NCI-H2107 treated with DMSO at 0.1 percent for 48 hours (cell line): ENCODE results near the gene GCM1.

ENCODE experiments used
- DNase-seq: peaks from one replicate; lab custom pipeline; 2025; ENCODE audit not compliant: unreplicated experiment; lab: John Stamatoyannopoulos, UW

Gene GCM1

DNA sequence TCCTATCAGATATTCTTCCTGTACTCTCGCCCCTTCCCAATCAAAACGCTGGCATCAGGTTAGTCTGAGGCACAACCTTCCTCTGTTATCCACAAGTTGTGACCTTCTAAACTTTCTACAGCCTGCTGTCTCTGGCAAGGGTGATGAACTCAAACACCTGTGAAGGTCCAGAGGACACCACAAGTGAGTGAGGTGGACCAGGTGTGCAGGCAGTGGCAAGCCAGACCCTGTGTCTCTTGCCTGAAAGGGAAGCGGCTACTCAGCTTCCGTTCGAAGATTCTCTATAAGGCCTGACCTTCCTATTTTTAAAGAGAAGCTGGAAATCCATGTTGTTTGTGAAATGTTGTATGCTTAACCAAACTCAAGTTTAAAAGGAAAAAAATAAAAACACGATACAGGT, 36.8 kb downstream of the GCM1 start:
- DNase-seq: no peak

- DNase-seq: no peak
Observed at GRCh38 chr6:53109612-53110011, 39.0 kb downstream of the GCM1 start.

DNA sequence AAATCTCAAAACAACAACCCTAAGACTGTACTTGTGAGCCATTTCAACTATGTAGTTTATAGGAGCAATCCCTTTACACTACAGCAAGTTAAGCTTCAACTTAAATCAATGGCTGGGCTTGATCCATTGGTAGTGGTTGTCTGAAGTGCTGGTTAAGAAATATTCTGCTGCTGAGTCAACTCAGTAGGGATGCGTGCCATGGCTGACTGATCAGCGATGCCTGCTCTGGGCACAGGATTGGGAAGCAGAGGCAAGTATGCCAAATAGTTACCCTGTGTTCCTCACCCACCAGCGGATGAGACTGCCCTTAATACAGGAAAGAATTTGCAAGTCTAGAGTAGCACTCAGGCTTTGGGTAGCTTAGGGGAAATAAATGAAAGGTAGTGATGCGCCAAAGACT, 41.5 kb downstream of the GCM1 start:
- no peak for DNase-seq

GRCh38 chr6:53104916-53105315, 43.7 kb downstream of the GCM1 start:
- DNase-seq: no peak

- DNase-seq: peak; percentile 25
Observed at GRCh38 chr6:53103993-53104675, 44.5 kb downstream of the GCM1 start.

GRCh38 chr6:53101006-53101405, 47.6 kb downstream of the GCM1 start:
- no peak for DNase-seq

- no peak for DNase-seq
Observed at GRCh38 chr6:53100561-53100960, 48.1 kb downstream of the GCM1 start.

GRCh38 chr6:53095716-53096115, 52.9 kb downstream of the GCM1 start:
- no peak for DNase-seq

DNA sequence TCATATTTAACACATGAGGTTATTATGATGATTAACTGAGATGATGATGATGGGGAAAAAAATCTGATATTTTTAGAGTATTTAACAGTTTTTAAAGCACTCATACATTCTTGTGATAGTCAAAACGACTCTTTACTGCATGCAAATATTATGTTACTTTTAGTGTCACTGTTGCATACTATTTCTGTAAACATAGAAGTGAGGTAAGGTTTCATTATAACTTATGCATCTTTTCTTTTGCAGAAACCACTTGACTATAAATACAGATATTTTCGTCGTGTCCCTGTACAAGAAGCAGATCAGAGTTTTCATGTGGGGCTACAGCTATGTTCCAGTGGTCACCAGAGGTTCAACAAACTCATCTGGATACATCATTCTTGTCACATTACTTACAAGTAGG, 53.4 kb downstream of the GCM1 start:
- DNase-seq: no peak

GRCh38 chr6:53090576-53090975, 58.1 kb downstream of the GCM1 start:
- DNase-seq: no peak

DNA sequence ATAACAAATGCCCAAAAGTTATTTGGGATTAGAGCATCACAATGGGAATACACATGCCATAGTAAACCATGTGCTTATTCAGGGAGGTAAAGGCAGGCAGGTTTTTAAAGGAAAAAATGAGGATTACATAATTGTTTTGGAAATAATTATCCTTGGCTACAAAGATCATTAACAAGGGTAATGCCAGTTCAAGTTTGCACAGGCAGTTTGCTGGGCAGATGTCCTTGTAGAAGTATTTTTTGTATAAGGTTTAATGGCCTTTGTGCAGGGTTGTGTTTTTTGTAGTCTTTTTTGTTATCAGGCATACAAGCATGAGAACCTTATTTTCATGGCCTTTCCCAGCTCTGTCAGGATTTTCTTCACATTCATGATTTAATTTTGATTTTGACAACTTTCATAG, 58.7 kb downstream of the GCM1 start:
- DNase-seq: no peak

DNA sequence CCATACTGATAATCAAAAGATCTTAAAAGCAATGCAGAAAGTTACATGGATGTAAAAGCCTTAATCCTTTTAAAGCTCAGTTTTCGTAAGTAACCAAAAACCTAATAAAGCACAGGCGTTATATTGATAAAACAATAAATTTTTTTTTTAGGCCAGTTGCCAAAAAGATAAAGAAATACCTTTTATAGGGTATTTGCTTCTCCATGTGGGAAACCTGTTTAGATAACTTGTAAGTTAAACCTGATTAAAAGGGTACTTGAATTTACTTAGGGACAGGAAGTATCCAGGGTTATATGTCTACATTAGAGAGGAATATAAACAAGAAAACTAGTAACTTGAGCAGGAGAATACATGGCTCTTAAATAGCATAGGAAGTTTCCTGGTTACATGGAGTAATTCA, 62.3 kb downstream of the GCM1 start:
- no peak for DNase-seq

DNA sequence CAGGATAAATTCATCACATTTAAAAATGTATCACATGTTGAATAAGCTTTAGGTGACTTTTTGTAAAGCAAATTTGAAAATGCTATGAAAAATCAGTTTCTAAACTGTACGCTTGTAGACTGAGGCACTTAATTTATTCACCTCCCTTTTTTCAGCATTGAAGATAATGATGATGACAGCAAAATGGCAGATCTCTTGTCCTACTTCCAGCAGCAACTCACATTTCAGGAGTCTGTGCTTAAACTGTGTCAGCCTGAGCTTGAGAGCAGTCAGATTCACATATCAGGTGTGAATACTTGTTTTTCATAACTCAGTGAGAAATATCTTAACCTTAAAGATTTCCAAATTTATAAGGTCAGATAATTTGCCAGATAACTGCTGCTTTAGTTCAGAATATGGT, 67.8 kb downstream of the GCM1 start:
- DNase-seq: no peak
